DOHH2 (cell line): Measurements from ENCODE around the gene KDM5A.

Experiments
- EZH2phosphoT487 ChIP-seq: fragments of 200-600 bp; sonication (generic); IDR thresholded peaks from 2 replicates; pipeline ENCODE4 v1.6.1; 2017; ENCODE audit warnings: borderline replicate concordance, mild to moderate bottlenecking, antibody characterized with exemption, low read length, moderate library complexity, mixed read lengths
- TF ChIP-seq, protein P1 (sequence below): fragments of 200-600 bp; sonication (generic); IDR thresholded peaks from one replicate; pipeline ENCODE4 v1.5.1; 2014; ENCODE audit warnings: antibody characterized with exemption, mild to moderate bottlenecking, low read depth, low read length; ENCODE audit not compliant: poor library complexity, severe bottlenecking

- TF ChIP-seq, protein P1, sequence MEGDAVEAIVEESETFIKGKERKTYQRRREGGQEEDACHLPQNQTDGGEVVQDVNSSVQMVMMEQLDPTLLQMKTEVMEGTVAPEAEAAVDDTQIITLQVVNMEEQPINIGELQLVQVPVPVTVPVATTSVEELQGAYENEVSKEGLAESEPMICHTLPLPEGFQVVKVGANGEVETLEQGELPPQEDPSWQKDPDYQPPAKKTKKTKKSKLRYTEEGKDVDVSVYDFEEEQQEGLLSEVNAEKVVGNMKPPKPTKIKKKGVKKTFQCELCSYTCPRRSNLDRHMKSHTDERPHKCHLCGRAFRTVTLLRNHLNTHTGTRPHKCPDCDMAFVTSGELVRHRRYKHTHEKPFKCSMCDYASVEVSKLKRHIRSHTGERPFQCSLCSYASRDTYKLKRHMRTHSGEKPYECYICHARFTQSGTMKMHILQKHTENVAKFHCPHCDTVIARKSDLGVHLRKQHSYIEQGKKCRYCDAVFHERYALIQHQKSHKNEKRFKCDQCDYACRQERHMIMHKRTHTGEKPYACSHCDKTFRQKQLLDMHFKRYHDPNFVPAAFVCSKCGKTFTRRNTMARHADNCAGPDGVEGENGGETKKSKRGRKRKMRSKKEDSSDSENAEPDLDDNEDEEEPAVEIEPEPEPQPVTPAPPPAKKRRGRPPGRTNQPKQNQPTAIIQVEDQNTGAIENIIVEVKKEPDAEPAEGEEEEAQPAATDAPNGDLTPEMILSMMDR: no peak
- no peak for TF ChIP-seq EZH2phosphoT487
Observed at GRCh38 chr12:243381-243780, 145.7 kb downstream of the KDM5A start.
